ENCODE data around the gene BMP8A.
"Not testable (repeated sequence)": the region's sequence is repeated elsewhere in the genome, so short reads cannot be mapped to it uniquely, and the experiment has no call there.

The BMP8A gene

DNA sequence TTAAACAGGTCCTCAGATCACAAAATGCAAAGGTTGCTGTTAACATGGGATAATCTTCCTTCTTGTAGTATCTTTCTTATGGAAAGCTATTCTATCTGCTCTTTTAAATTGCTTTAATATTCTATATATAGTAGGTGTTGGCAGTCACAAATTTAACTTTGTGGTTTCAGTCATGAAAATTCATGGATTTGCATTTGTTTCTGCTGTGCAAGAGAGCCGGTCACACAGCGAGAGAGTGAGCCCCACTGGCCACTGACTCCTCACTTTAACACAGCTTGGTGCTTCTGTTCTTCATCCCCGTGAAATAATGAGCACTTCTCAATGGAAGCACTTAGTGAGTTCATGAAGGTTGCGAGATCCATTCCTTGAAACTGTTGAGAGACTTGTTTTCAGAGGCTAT is 18.1 kb upstream of the BMP8A start:
- TF ChIP-seq, protein P1, sequence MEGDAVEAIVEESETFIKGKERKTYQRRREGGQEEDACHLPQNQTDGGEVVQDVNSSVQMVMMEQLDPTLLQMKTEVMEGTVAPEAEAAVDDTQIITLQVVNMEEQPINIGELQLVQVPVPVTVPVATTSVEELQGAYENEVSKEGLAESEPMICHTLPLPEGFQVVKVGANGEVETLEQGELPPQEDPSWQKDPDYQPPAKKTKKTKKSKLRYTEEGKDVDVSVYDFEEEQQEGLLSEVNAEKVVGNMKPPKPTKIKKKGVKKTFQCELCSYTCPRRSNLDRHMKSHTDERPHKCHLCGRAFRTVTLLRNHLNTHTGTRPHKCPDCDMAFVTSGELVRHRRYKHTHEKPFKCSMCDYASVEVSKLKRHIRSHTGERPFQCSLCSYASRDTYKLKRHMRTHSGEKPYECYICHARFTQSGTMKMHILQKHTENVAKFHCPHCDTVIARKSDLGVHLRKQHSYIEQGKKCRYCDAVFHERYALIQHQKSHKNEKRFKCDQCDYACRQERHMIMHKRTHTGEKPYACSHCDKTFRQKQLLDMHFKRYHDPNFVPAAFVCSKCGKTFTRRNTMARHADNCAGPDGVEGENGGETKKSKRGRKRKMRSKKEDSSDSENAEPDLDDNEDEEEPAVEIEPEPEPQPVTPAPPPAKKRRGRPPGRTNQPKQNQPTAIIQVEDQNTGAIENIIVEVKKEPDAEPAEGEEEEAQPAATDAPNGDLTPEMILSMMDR (IDR thresholded peaks at IDR 0.05) = no peak
- H3K36me3 ChIP-seq = peaks cover 52 to 91% (median 77%) of the 10 kb centered on the region in 3 donors
- no peak overlapping the region for H3K4me3 ChIP-seq
- H3K4me1 ChIP-seq = no peaks in the 10 kb centered on the region
- H3K9me3 ChIP-seq = no peaks in the 10 kb centered on the region
- H3K27me3 ChIP-seq = no peaks in the 10 kb centered on the region
- no peak for DNase-seq
- intact Hi-C loops (cut with DNase I; ENCODE audit: low total_unique reads) = no loop called here
- no peak overlapping the region for H3K27ac ChIP-seq

DNA sequence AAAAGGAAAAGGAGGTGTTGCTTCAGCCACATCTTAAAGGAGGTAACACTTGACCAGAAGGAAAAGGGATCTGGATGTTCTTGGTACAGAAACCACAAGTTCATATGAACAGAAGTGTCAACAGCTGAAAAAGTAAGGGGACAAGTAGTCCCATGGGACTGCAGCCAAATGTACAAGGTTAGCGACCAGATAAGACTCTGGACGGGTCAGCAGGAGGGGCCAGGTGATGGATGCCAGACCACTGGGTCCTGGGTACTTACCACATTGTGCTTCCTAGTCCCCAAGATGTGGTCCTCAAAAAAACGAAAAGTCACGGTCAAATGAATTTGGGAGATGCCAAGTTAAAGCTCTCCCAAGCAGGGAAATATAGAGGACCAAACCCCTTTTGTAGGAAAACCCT is 16.6 kb upstream of the BMP8A start:
- intact Hi-C loops (cut with DNase I; ENCODE audit: low total_unique reads) = no loop called here
- Histone ChIP-seq H3K4me1 (no peaks in the 10 kb centered on the region), H3K4me3 (no peak overlapping the region), H3K36me3 (peaks cover 45 to 91% (median 76%) of the 10 kb centered on the region in 3 donors), H3K27ac (no peak overlapping the region), H3K27me3 (no peaks in the 10 kb centered on the region), H3K9me3 (no peaks in the 10 kb centered on the region)
- TF ChIP-seq, protein P1 (IDR thresholded peaks at IDR 0.05) = no peak
- no peak for DNase-seq

DNA sequence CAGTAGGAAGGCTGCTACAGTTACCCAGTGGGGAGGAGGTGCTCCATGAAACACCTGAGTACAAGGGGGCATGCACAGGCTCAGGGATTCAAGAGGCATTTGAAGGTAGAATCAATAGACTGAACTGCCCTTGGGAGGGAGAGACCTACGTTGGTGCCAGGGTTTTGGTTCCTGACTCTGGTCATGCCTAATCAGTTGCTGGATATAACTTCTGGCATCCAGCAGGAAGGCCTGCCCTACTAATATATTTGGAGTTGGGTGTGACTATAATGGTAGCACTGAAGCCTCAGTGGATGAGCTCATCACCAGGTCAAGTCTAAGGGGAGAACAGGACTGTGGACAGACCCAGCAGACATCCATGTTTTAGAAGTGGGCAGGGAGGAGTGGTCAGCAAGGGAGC is 15.9 kb upstream of the BMP8A start:
- H3K9me3 ChIP-seq; H3K4me3 ChIP-seq; intact Hi-C loops (cut with DNase I; ENCODE audit: low total_unique reads); DNase-seq; H3K27ac ChIP-seq; H3K27me3 ChIP-seq; H3K4me1 ChIP-seq: not testable (repeated sequence)
- peaks cover 43 to 91% (median 76%) of the 10 kb centered on the region in 3 donors for H3K36me3 ChIP-seq

DNA sequence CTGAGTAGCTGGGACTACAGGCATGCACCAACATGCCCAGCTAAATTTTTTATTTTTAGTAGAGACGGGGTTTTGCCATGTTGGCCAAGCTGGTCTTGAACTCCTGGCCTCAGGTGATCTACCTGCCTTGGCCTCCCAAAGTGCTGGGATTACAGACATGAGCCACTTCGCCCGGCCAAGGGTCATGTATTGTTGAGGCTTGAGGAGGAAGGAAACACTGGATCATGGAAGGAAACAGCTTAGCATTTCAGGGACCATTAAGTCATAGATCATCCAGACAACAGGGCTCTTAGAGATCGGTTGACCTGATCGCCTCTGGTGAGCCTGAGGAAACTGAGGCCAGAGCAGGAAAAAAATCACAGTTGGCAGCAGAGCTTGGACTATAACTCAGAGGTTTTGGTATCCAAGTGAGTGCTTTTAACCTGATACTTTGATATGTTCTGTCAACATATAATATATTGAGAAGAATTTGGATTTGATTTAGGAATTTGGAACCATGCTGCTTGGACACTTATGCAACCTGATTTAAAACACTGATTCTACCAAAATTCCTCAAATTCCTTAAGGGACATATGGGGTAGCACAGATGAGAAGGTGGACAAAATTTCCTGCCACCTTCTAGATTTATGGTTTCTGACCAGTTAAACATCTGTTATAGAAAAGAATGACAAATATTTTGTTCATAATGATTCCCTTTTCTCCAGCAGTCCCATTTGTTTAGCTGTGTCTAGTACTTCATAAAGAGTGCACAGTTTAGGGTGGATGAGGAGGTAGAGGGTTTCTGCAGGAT is 13.1 kb upstream of the BMP8A start:
- intact Hi-C loops (cut with DNase I; ENCODE audit: low total_unique reads) = no loop called here
- no peak overlapping the region for H3K27ac ChIP-seq
- no peaks in the 10 kb centered on the region for H3K4me1 ChIP-seq
- no peaks in the 10 kb centered on the region for H3K27me3 ChIP-seq
- TF ChIP-seq, protein P1 (IDR thresholded peaks at IDR 0.05) = no peak
- peaks cover 48 to 93% (median 72%) of the 10 kb centered on the region in 3 donors for H3K36me3 ChIP-seq
- no peak for DNase-seq
- no peak overlapping the region for H3K4me3 ChIP-seq
- no peaks in the 10 kb centered on the region for H3K9me3 ChIP-seq

GRCh38 chr1:39481289-39481688 is 10.1 kb upstream of the BMP8A start:
- Histone ChIP-seq H3K27ac (no peak overlapping the region), H3K4me3 (no peak overlapping the region), H3K36me3 (peaks cover 53 to 95% (median 80%) of the 10 kb centered on the region in 3 donors), H3K9me3 (no peaks in the 10 kb centered on the region), H3K27me3 (no peaks in the 10 kb centered on the region), H3K4me1 (peaks cover 0 to 5% (median 0%) of the 10 kb centered on the region in 4 donors)
- TF ChIP-seq, protein P1 (IDR thresholded peaks at IDR 0.05) = no peak
- intact Hi-C loops (cut with DNase I; ENCODE audit: low total_unique reads) = no loop called here
- no peak for DNase-seq

- peaks cover 0 to 5% (median 0%) of the 10 kb centered on the region in 4 donors for H3K4me1 ChIP-seq
- H3K27ac ChIP-seq = no peak overlapping the region
- no peak overlapping the region for H3K4me3 ChIP-seq
- intact Hi-C loops (cut with DNase I; ENCODE audit: low total_unique reads) = no loop called here
- DNase-seq = no peak
- H3K27me3 ChIP-seq = no peaks in the 10 kb centered on the region
- H3K36me3 ChIP-seq = peaks cover 59 to 99% (median 86%) of the 10 kb centered on the region in 3 donors
- TF ChIP-seq, protein P1 (IDR thresholded peaks at IDR 0.05) = no peak
- H3K9me3 ChIP-seq = no peaks in the 10 kb centered on the region
These were observed 8.2 kb upstream of the BMP8A start for GRCh38 chr1:39483276-39483675.
